Chondrocyte (in vitro differentiated cells): ENCODE data around the gene SPSB1. TPM values are rescaled to one million over a fixed set of nuclear protein-coding genes. Genes with fewer than 3 reads are reported as not detected.
A peak's percentile ranks its signal among the peaks of the same experiment; 100 is the strongest.

Source experiments
- DNase-seq: peaks from one replicate; pipeline ENCODE4 v3.0.0; 2021; ENCODE audit warnings: mixed read lengths, low spot score
- H3K27ac Mint-ChIP-seq: one replicate; pipeline ENCODE4 v1.8.0; 2021; ENCODE audit warnings: mild to moderate bottlenecking, moderate library complexity, mixed read lengths; ENCODE audit not compliant: unreplicated experiment
- H3K27me3 Mint-ChIP-seq: 2 replicates; pipeline ENCODE4 v1.8.0; 2021; ENCODE audit warnings: low read depth, mixed read lengths
- H3K36me3 Mint-ChIP-seq: 2 replicates; pipeline ENCODE4 v1.8.0; 2021; ENCODE audit warnings: low read depth, mixed read lengths
- H3K4me1 Mint-ChIP-seq: 2 replicates; pipeline ENCODE4 v1.8.0; 2021; ENCODE audit warnings: low read depth, mild to moderate bottlenecking, mixed read lengths
- H3K4me3 Mint-ChIP-seq: one replicate; pipeline ENCODE4 v1.8.0; 2021; ENCODE audit warnings: mild to moderate bottlenecking, moderate library complexity, mixed read lengths; ENCODE audit not compliant: unreplicated experiment
- H3K9me3 Mint-ChIP-seq: 2 replicates; pipeline ENCODE4 v1.8.0; 2021; ENCODE audit warnings: low read depth, mixed read lengths
- CTCF ChIP-seq: fragments of 200-600 bp; sonication (generic); IDR thresholded peaks from 2 replicates; pipeline ENCODE4 v1.5.0; 2021; ENCODE audit warnings: antibody characterized with exemption, mild to moderate bottlenecking, moderate library complexity
- total RNA-seq: library from RNA; stranded (reverse); gene quantifications from 3 replicates; pipeline ENCODE4 v1.2.1, GENCODE V29; 2021

The SPSB1 gene
- total RNA-seq, 1 donor from 2014 or later = 173 TPM

DNA sequence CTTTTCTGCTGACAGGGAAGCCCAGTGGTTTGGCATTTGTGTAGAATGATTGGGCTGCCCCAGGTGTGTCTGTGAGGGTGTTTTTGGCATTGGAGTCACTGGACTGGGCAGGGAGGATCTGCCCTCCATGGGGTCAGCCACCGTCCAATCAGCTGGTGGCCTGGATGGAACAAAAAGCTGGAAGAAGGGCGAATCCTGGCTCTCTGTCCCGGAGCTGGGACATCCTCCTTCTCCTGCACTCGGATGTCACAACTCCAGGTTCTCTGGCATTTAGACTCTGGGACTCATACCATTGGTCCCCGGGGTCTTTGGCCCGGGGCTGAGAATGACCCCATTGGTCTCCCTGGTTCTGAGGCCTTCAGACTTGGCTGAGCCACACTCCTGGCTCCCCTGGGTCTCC is 11.2 kb downstream of the SPSB1 start:
- TF ChIP-seq CTCF = no peak
- Mint-ChIP-seq H3K9me3 (no peaks in the 10 kb centered on the region), H3K36me3 (peaks cover 33% of the 10 kb centered on the region), H3K27ac (peak overlapping the region; percentile 96), H3K4me3 (no peak overlapping the region), H3K27me3 (no peaks in the 10 kb centered on the region), H3K4me1 (peaks cover 100% of the 10 kb centered on the region)
- DNase-seq = no peak

DNA sequence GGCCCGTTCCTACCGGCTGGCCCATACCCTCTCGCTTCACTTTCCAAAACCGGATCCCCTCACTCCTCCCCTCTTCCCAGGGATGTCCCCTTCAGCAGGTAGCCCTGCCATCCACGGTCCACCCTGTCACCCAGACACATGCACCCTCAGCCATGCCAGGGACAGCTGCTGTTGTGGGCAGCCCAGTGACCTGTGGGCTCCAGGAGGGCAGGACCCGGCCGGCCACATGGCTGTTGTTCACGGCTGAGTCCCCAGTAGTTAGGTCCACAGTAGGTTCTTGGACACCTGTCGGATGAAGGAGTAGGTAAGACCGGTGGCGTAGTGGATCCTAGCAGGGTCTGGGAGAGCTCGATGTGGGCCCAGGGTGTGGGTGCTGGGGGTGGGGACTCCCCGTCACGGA is 12.5 kb downstream of the SPSB1 start:
- DNase-seq = no peak
- H3K4me3 Mint-ChIP-seq = peak overlapping the region; percentile 31
- H3K9me3 Mint-ChIP-seq = no peaks in the 10 kb centered on the region
- H3K27ac Mint-ChIP-seq = peak overlapping the region; percentile 96
- TF ChIP-seq CTCF = no peak
- H3K27me3 Mint-ChIP-seq = no peaks in the 10 kb centered on the region
- peaks cover 32% of the 10 kb centered on the region for H3K36me3 Mint-ChIP-seq
- peaks cover 100% of the 10 kb centered on the region for H3K4me1 Mint-ChIP-seq

- no peak overlapping the region for H3K4me3 Mint-ChIP-seq
- H3K27ac Mint-ChIP-seq = peak overlapping the region; percentile 84
- H3K4me1 Mint-ChIP-seq = peaks cover 100% of the 10 kb centered on the region
- H3K27me3 Mint-ChIP-seq = no peaks in the 10 kb centered on the region
- peaks cover 24% of the 10 kb centered on the region for H3K36me3 Mint-ChIP-seq
- DNase-seq = no peak
- no peak for TF ChIP-seq CTCF
- no peaks in the 10 kb centered on the region for H3K9me3 Mint-ChIP-seq
Observed at GRCh38 chr1:9306006-9306405, 13.3 kb downstream of the SPSB1 start.

DNA sequence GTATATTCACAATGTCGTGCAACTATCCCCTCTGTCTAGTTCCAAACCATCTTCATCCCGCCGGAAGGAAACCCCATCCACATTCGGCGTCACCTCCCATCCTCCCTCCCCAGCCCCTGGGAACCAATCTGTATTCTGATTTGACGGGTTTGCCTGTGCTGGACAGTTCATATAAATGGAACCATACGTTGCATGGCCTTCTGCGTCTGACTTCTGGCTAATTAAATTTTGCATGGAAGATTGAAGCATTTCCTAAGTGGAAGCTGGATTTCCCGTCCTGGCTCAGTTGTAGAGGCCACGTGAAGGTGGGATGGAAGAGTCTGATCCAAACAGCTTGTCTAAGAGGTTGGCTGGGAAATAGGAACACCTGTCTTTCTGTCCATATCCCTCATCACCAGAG is 14.6 kb downstream of the SPSB1 start:
- peaks cover 14% of the 10 kb centered on the region for H3K36me3 Mint-ChIP-seq
- H3K4me1 Mint-ChIP-seq = peaks cover 97% of the 10 kb centered on the region
- no peak for DNase-seq
- H3K9me3 Mint-ChIP-seq = no peaks in the 10 kb centered on the region
- H3K4me3 Mint-ChIP-seq = no peak overlapping the region
- peak overlapping the region; percentile 83 for H3K27ac Mint-ChIP-seq
- H3K27me3 Mint-ChIP-seq = no peaks in the 10 kb centered on the region
- TF ChIP-seq CTCF = no peak

GRCh38 chr1:9308236-9308785 is 15.6 kb downstream of the SPSB1 start:
- no peak for DNase-seq
- Mint-ChIP-seq H3K27ac (peak overlapping the region; percentile 74), H3K9me3 (no peaks in the 10 kb centered on the region), H3K4me1 (peaks cover 94% of the 10 kb centered on the region), H3K36me3 (peaks cover 14% of the 10 kb centered on the region), H3K27me3 (no peaks in the 10 kb centered on the region), H3K4me3 (peak overlapping the region; percentile 2)
- no peak for TF ChIP-seq CTCF
